Measurements from ENCODE around the gene SPN. TPM values are rescaled to one million over a fixed set of nuclear protein-coding genes. Genes with fewer than 3 reads are reported as not detected.
"Not testable (repeated sequence)": the region's sequence is repeated elsewhere in the genome, so short reads cannot be mapped to it uniquely, and the experiment has no call there.

The SPN gene
- total and polyA plus RNA-seq, 2 donors (not counting 3 experiments of a cell fraction or from before 2014, with no cell fraction given), result not detected

- H3K4me3 ChIP-seq (replicated peaks in 1 of 3; ENCODE audit: insufficient read depth in 1 of 3, low read depth in 1 of 3, low read length in 3 of 3); dilution Hi-C loops (cut with MboI; ENCODE audit: extremely low pct_ligation_motif_present, low sequenced_read_pairs); H3K9ac ChIP-seq (replicated peaks; ENCODE audit: extremely low read depth, insufficient read depth, low read length); intact Hi-C loops (cut with micrococcal nuclease); FAIRE-seq; H3K27me3 ChIP-seq (ENCODE audit: control insufficient read depth in 2 of 2, insufficient read depth in 2 of 2, low read length in 2 of 2); H3K9me3 ChIP-seq (replicated peaks; ENCODE audit: control insufficient read depth, insufficient read depth, low read length); H4K20me1 ChIP-seq (replicated peaks; ENCODE audit: control insufficient read depth, extremely low read depth, insufficient read depth, low read length); POLR2A ChIA-PET; H3K4me2 ChIP-seq (ENCODE audit: insufficient read depth, low read length); H3K4me1 ChIP-seq (ENCODE audit: control insufficient read depth, extremely low read depth, insufficient read depth, low read length); H2AFZ ChIP-seq (ENCODE audit: low read depth, low read length); DNase-seq (ENCODE audit: low read depth, low spot score); H3K9me1 ChIP-seq (replicated peaks; ENCODE audit: control insufficient read depth, extremely low read depth, insufficient read depth, low read length); H3K79me2 ChIP-seq (ENCODE audit: control insufficient read depth, insufficient read depth, low read length); H3K36me3 ChIP-seq (ENCODE audit: control insufficient read depth in 2 of 2, extremely low read depth in 1 of 2, insufficient read depth in 2 of 2, low read length in 2 of 2); BruUV-seq (replicated peaks); H3K27ac ChIP-seq (ENCODE audit: insufficient read depth, low read depth, low read length): not testable (repeated sequence)
- CTCF ChIA-PET, result interaction anchor here (0.6 kb wide), 1 partner anchor 388 kb away, joined by 3 read pairs; no protein-coding TSS in a partner anchor
These were observed 31.4 kb upstream of the SPN start for GRCh38 chr16:29631658-29632057.

GRCh38 chr16:29635902-29636301, 27.1 kb upstream of the SPN start:
- H3K4me1 ChIP-seq (ENCODE audit: control insufficient read depth, extremely low read depth, insufficient read depth, low read length); H4K20me1 ChIP-seq (replicated peaks; ENCODE audit: control insufficient read depth, extremely low read depth, insufficient read depth, low read length); H3K4me3 ChIP-seq (replicated peaks in 1 of 3; ENCODE audit: insufficient read depth in 1 of 3, low read depth in 1 of 3, low read length in 3 of 3); H3K9me3 ChIP-seq (replicated peaks; ENCODE audit: control insufficient read depth, insufficient read depth, low read length); H3K4me2 ChIP-seq (ENCODE audit: insufficient read depth, low read length); H3K36me3 ChIP-seq (ENCODE audit: control insufficient read depth in 2 of 2, extremely low read depth in 1 of 2, insufficient read depth in 2 of 2, low read length in 2 of 2); BruUV-seq (replicated peaks); FAIRE-seq; POLR2A ChIA-PET; H3K79me2 ChIP-seq (ENCODE audit: control insufficient read depth, insufficient read depth, low read length); H3K9ac ChIP-seq (replicated peaks; ENCODE audit: extremely low read depth, insufficient read depth, low read length); intact Hi-C loops (cut with micrococcal nuclease); DNase-seq (ENCODE audit: low read depth, low spot score); H3K9me1 ChIP-seq (replicated peaks; ENCODE audit: control insufficient read depth, extremely low read depth, insufficient read depth, low read length); H3K27me3 ChIP-seq (ENCODE audit: control insufficient read depth in 2 of 2, insufficient read depth in 2 of 2, low read length in 2 of 2); H3K27ac ChIP-seq (ENCODE audit: insufficient read depth, low read depth, low read length); CTCF ChIA-PET; H2AFZ ChIP-seq (ENCODE audit: low read depth, low read length); dilution Hi-C loops (cut with MboI; ENCODE audit: extremely low pct_ligation_motif_present, low sequenced_read_pairs): not testable (repeated sequence)

- H3K4me1 ChIP-seq (ENCODE audit: control insufficient read depth, extremely low read depth, insufficient read depth, low read length); H3K4me2 ChIP-seq (ENCODE audit: insufficient read depth, low read length); BruUV-seq (replicated peaks); CTCF ChIA-PET; H3K9ac ChIP-seq (replicated peaks; ENCODE audit: extremely low read depth, insufficient read depth, low read length); POLR2A ChIA-PET; intact Hi-C loops (cut with micrococcal nuclease); H3K9me1 ChIP-seq (replicated peaks; ENCODE audit: control insufficient read depth, extremely low read depth, insufficient read depth, low read length); DNase-seq (ENCODE audit: low read depth, low spot score); dilution Hi-C loops (cut with MboI; ENCODE audit: extremely low pct_ligation_motif_present, low sequenced_read_pairs); H3K4me3 ChIP-seq (replicated peaks in 1 of 3; ENCODE audit: insufficient read depth in 1 of 3, low read depth in 1 of 3, low read length in 3 of 3); H3K79me2 ChIP-seq (ENCODE audit: control insufficient read depth, insufficient read depth, low read length); H3K36me3 ChIP-seq (ENCODE audit: control insufficient read depth in 2 of 2, extremely low read depth in 1 of 2, insufficient read depth in 2 of 2, low read length in 2 of 2); H3K27ac ChIP-seq (ENCODE audit: insufficient read depth, low read depth, low read length); H4K20me1 ChIP-seq (replicated peaks; ENCODE audit: control insufficient read depth, extremely low read depth, insufficient read depth, low read length); H2AFZ ChIP-seq (ENCODE audit: low read depth, low read length); H3K9me3 ChIP-seq (replicated peaks; ENCODE audit: control insufficient read depth, insufficient read depth, low read length); FAIRE-seq; H3K27me3 ChIP-seq (ENCODE audit: control insufficient read depth in 2 of 2, insufficient read depth in 2 of 2, low read length in 2 of 2): not testable (repeated sequence)
These were observed 26.7 kb upstream of the SPN start for GRCh38 chr16:29636368-29636767.

GRCh38 chr16:29638751-29639150, 24.3 kb upstream of the SPN start:
- H3K27ac ChIP-seq (ENCODE audit: insufficient read depth, low read depth, low read length); POLR2A ChIA-PET; H3K4me1 ChIP-seq (ENCODE audit: control insufficient read depth, extremely low read depth, insufficient read depth, low read length); FAIRE-seq; CTCF ChIA-PET; H3K9me1 ChIP-seq (replicated peaks; ENCODE audit: control insufficient read depth, extremely low read depth, insufficient read depth, low read length); H3K27me3 ChIP-seq (ENCODE audit: control insufficient read depth in 2 of 2, insufficient read depth in 2 of 2, low read length in 2 of 2); H2AFZ ChIP-seq (ENCODE audit: low read depth, low read length); H3K36me3 ChIP-seq (ENCODE audit: control insufficient read depth in 2 of 2, extremely low read depth in 1 of 2, insufficient read depth in 2 of 2, low read length in 2 of 2); dilution Hi-C loops (cut with MboI; ENCODE audit: extremely low pct_ligation_motif_present, low sequenced_read_pairs); BruUV-seq (replicated peaks); H3K4me3 ChIP-seq (replicated peaks in 1 of 3; ENCODE audit: insufficient read depth in 1 of 3, low read depth in 1 of 3, low read length in 3 of 3); H3K79me2 ChIP-seq (ENCODE audit: control insufficient read depth, insufficient read depth, low read length); H3K9ac ChIP-seq (replicated peaks; ENCODE audit: extremely low read depth, insufficient read depth, low read length); H3K9me3 ChIP-seq (replicated peaks; ENCODE audit: control insufficient read depth, insufficient read depth, low read length); DNase-seq (ENCODE audit: low read depth, low spot score); intact Hi-C loops (cut with micrococcal nuclease); H3K4me2 ChIP-seq (ENCODE audit: insufficient read depth, low read length); H4K20me1 ChIP-seq (replicated peaks; ENCODE audit: control insufficient read depth, extremely low read depth, insufficient read depth, low read length): not testable (repeated sequence)
